HEK293 (cell line): Measurements from ENCODE around the gene FFAR4.

Experiments used
- CTCF ChIA-PET: fragments of 350-600 bp; formaldehyde crosslinking; extraction: SDS; loops from one replicate; lab custom pipeline; 2021; ENCODE audit warnings: antibody characterized with exemption; lab: Yijun Ruan, JAX
- POLR2A ChIA-PET: fragments of 300-600 bp; formaldehyde crosslinking; extraction: SDS; loops from one replicate; lab custom pipeline; 2020; ENCODE audit warnings: antibody characterized with exemption, inconsistent platforms; lab: Yijun Ruan, JAX
- H3K27ac ChIP-seq: fragments of 200-500 bp; sonication (Bioruptor generic); 2 replicates; pipeline ENCODE4 v1.5.1; 2014; ENCODE audit warnings: low read depth, low read length, control low read depth, inconsistent platforms; ENCODE audit errors: extremely low read depth
- H3K36me3 ChIP-seq, 2 experiments: fragments of 200-500 bp in 1 of 2; sonication (Bioruptor generic) in 1 of 2; 1 replicate in 1 of 2; 2 replicates in 1 of 2; pipeline ENCODE4 v1.5.1; 2014 to 2017; ENCODE audit warnings: inconsistent platforms in 2 of 2, low read length in 2 of 2; ENCODE audit not compliant: control insufficient read depth in 2 of 2, insufficient read depth in 1 of 2
- H3K4me1 ChIP-seq: fragments of 200-500 bp; sonication (Bioruptor generic); 2 replicates; pipeline ENCODE4 v1.5.1; 2014; ENCODE audit warnings: mild to moderate bottlenecking, low read length, inconsistent platforms; ENCODE audit not compliant: control insufficient read depth, insufficient read depth
- H3K4me3 ChIP-seq: 2 replicates; pipeline ENCODE4 v1.5.1; 2011; ENCODE audit warnings: low read depth, mild to moderate bottlenecking, control low read depth, low read length, moderate library complexity
- H3K9me3 ChIP-seq: fragments of 200-500 bp; sonication (Bioruptor generic); 2 replicates; pipeline ENCODE4 v1.5.1; 2014; ENCODE audit warnings: low read depth, low read length, inconsistent platforms; ENCODE audit not compliant: control insufficient read depth, insufficient read depth
- BCL11A ChIP-seq: fragments of 450-650 bp; formaldehyde crosslinking; IDR thresholded peaks from 2 replicates; pipeline ENCODE4 v1.5.1; 2016; ENCODE audit warnings: low read depth, missing biosample characterization, missing genetic modification characterization
- HOXD13 ChIP-seq: sonication (generic); formaldehyde crosslinking; IDR thresholded peaks from 2 replicates; pipeline ENCODE4 v1.8.0; 2022; ENCODE audit warnings: missing genetic modification reagents, borderline replicate concordance
- IKZF3 ChIP-seq: fragments of 450-650 bp; IDR thresholded peaks from 2 replicates; pipeline ENCODE4 v1.5.0; 2018; ENCODE audit warnings: missing biosample characterization, mild to moderate bottlenecking, missing genetic modification characterization, moderate library complexity
- PBX3 ChIP-seq: sonication (generic); formaldehyde crosslinking; IDR thresholded peaks from 2 replicates; pipeline ENCODE4 v1.8.1; 2022; ENCODE audit warnings: mild to moderate bottlenecking, moderate library complexity, missing genetic modification reagents
- SCRT2 ChIP-seq: fragments of 450-650 bp; formaldehyde crosslinking; IDR thresholded peaks from 2 replicates; pipeline ENCODE4 v1.5.1; 2016; ENCODE audit warnings: missing biosample characterization, missing genetic modification characterization
- SP3 ChIP-seq: fragments of 450-650 bp; formaldehyde crosslinking; IDR thresholded peaks from 2 replicates; pipeline ENCODE4 v1.5.1; 2016; ENCODE audit warnings: missing biosample characterization, missing genetic modification characterization
- TRIM28 ChIP-seq: IDR thresholded peaks from 2 replicates; pipeline ENCODE4 v1.6.1; 2011; ENCODE audit warnings: low read length, control low read depth, borderline replicate concordance
- ZBTB1 ChIP-seq: fragments of 450-650 bp; formaldehyde crosslinking; IDR thresholded peaks from 2 replicates; pipeline ENCODE4 v1.5.1; 2016; ENCODE audit warnings: missing biosample characterization, missing genetic modification characterization
- ZBTB44 ChIP-seq: fragments of 450-650 bp; IDR thresholded peaks from 2 replicates; pipeline ENCODE4 v1.5.1; 2018; ENCODE audit warnings: missing biosample characterization, mild to moderate bottlenecking, missing genetic modification characterization
- ZBTB8A ChIP-seq: fragments of 450-650 bp; formaldehyde crosslinking; IDR thresholded peaks from 2 replicates; pipeline ENCODE4 v1.5.1; 2016; ENCODE audit warnings: missing biosample characterization, missing genetic modification characterization
- ZNF133 ChIP-seq: fragments of 450-650 bp; formaldehyde crosslinking; IDR thresholded peaks from 2 replicates; pipeline ENCODE4 v1.5.1; 2016; ENCODE audit warnings: missing biosample characterization, missing genetic modification characterization
- ZNF140 ChIP-seq: fragments of 450-650 bp; formaldehyde crosslinking; IDR thresholded peaks from 2 replicates; pipeline ENCODE4 v1.5.1; 2016; ENCODE audit warnings: missing biosample characterization, missing genetic modification characterization
- ZNF174 ChIP-seq: fragments of 450-650 bp; formaldehyde crosslinking; IDR thresholded peaks from 2 replicates; pipeline ENCODE4 v1.5.0; 2017; ENCODE audit warnings: missing biosample characterization, mild to moderate bottlenecking, missing genetic modification characterization
- ZNF335 ChIP-seq: fragments of 450-650 bp; formaldehyde crosslinking; conservative IDR thresholded peaks from 2 replicates; pipeline ENCODE4 v1.5.1; 2016; ENCODE audit warnings: missing biosample characterization, missing genetic modification characterization
- ZNF350 ChIP-seq: fragments of 450-650 bp; formaldehyde crosslinking; IDR thresholded peaks from 2 replicates; pipeline ENCODE4 v1.5.0; 2017; ENCODE audit warnings: missing biosample characterization, mild to moderate bottlenecking, missing genetic modification characterization
- ZNF571 ChIP-seq: fragments of 450-650 bp; formaldehyde crosslinking; IDR thresholded peaks from 2 replicates; pipeline ENCODE4 v1.5.0; 2017; ENCODE audit warnings: missing biosample characterization, missing genetic modification characterization
- ZNF596 ChIP-seq: fragments of 450-650 bp; IDR thresholded peaks from 2 replicates; pipeline ENCODE4 v1.5.0; 2018; ENCODE audit warnings: missing biosample characterization, mild to moderate bottlenecking, missing genetic modification characterization, moderate library complexity
- TF ChIP-seq, protein P1 (sequence below): fragments of 450-650 bp; formaldehyde crosslinking; IDR thresholded peaks from 2 replicates; pipeline ENCODE4 v1.5.1; 2016; ENCODE audit warnings: missing biosample characterization, missing genetic modification characterization
- TF ChIP-seq, protein P2 (sequence below): fragments of 450-650 bp; formaldehyde crosslinking; optimal IDR thresholded peaks from 2 replicates; pipeline ENCODE3; 2016; ENCODE audit warnings: missing biosample characterization, mild to moderate bottlenecking, missing genetic modification characterization

The FFAR4 gene

DNA sequence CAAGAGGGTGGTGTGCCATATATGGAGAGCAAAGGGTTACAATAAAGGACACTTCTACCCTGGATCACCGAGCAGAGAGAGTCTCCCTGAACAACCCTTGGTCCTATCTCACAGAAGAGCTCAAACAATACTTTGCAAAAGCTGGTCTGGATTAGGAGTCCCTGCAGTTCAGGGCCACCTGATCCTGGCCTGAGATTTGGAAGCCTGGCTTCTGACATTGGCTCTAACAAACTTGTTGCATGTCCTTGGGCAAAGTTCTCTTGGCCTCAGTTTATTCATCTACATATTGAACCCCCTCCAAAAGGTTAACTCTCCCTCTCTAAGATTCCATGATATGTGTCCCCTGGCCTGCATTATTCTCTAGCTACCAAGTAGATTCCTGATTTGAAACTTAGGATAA is 32.9 kb downstream of the FFAR4 start:
- CTCF ChIA-PET = interaction anchor here (0.6 to 1.4 kb wide), 3 partner anchors 57 to 1020 kb away, joined by 3 to 4 read pairs (median 3); no protein-coding TSS in a partner anchor
- POLR2A ChIA-PET = no interaction called here
- no peaks in the 10 kb centered on the region for H3K9me3 ChIP-seq
- no peaks in the 10 kb centered on the region for H3K4me1 ChIP-seq
- H3K36me3 ChIP-seq = no peaks in the 10 kb centered on the region
- no peak overlapping the region for H3K27ac ChIP-seq
- TF ChIP-seq PBX3 (CRISPR knock-in tag) (no peak), SCRT2 (tag by site-specific recombination) (0 out of 2 replicates have a peak, but pooled peaks have one; percentile 32)
- no peak overlapping the region for H3K4me3 ChIP-seq

GRCh38 chr10:93599778-93600177 is 33.3 kb downstream of the FFAR4 start:
- no peak overlapping the region for H3K27ac ChIP-seq
- no peaks in the 10 kb centered on the region for H3K4me1 ChIP-seq
- POLR2A ChIA-PET = no interaction called here
- CTCF ChIA-PET = interaction anchor here (0.6 to 1.4 kb wide), 4 partner anchors 32 to 1020 kb away, joined by 3 to 4 read pairs (median 3); no protein-coding TSS in a partner anchor
- no peaks in the 10 kb centered on the region for H3K9me3 ChIP-seq
- no peak for TF ChIP-seq ZBTB44 (tag by site-specific recombination)
- TF ChIP-seq ZNF174 (tag by site-specific recombination) = no peak
- TF ChIP-seq, protein P1, sequence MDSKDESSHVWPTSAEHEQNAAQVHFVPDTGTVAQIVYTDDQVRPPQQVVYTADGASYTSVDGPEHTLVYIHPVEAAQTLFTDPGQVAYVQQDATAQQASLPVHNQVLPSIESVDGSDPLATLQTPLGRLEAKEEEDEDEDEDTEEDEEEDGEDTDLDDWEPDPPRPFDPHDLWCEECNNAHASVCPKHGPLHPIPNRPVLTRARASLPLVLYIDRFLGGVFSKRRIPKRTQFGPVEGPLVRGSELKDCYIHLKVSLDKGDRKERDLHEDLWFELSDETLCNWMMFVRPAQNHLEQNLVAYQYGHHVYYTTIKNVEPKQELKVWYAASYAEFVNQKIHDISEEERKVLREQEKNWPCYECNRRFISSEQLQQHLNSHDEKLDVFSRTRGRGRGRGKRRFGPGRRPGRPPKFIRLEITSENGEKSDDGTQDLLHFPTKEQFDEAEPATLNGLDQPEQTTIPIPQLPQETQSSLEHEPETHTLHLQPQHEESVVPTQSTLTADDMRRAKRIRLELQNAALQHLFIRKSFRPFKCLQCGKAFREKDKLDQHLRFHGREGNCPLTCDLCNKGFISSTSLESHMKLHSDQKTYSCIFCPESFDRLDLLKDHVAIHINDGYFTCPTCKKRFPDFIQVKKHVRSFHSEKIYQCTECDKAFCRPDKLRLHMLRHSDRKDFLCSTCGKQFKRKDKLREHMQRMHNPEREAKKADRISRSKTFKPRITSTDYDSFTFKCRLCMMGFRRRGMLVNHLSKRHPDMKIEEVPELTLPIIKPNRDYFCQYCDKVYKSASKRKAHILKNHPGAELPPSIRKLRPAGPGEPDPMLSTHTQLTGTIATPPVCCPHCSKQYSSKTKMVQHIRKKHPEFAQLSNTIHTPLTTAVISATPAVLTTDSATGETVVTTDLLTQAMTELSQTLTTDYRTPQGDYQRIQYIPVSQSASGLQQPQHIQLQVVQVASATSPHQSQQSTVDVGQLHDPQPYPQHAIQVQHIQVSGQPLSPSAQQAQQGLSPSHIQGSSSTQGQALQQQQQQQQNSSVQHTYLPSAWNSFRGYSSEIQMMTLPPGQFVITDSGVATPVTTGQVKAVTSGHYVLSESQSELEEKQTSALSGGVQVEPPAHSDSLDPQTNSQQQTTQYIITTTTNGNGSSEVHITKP (tag by site-specific recombination) = no peak
- TF ChIP-seq, protein P2, sequence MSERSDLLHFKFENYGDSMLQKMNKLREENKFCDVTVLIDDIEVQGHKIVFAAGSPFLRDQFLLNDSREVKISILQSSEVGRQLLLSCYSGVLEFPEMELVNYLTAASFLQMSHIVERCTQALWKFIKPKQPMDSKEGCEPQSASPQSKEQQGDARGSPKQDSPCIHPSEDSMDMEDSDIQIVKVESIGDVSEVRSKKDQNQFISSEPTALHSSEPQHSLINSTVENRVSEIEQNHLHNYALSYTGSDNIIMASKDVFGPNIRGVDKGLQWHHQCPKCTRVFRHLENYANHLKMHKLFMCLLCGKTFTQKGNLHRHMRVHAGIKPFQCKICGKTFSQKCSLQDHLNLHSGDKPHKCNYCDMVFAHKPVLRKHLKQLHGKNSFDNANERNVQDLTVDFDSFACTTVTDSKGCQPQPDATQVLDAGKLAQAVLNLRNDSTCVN (tag by site-specific recombination) = no peak
- TF ChIP-seq ZNF140 (tag by site-specific recombination) = no peak
- TF ChIP-seq ZBTB1 (tag by site-specific recombination) = no peak
- TF ChIP-seq SP3 = no peak
- TF ChIP-seq IKZF3 (tag by site-specific recombination) = no peak
- TF ChIP-seq BCL11A (tag by site-specific recombination) = no peak
- no peak for TF ChIP-seq ZNF571 (tag by site-specific recombination)
- no peak for TF ChIP-seq ZNF596 (tag by site-specific recombination)
- no peak for TF ChIP-seq ZBTB8A (tag by site-specific recombination)
- TF ChIP-seq HOXD13 (CRISPR knock-in tag) = no peak
- TF ChIP-seq PBX3 (CRISPR knock-in tag) = no peak
- TF ChIP-seq ZNF350 (tag by site-specific recombination) = no peak
- no peak for TF ChIP-seq ZNF133 (tag by site-specific recombination)
- no peak for TF ChIP-seq ZNF335 (tag by site-specific recombination)
- TF ChIP-seq TRIM28 = no peak
- H3K4me3 ChIP-seq = no peak overlapping the region
- no peaks in the 10 kb centered on the region for H3K36me3 ChIP-seq
